Measurements from ENCODE around the gene COL23A1.
A peak's percentile ranks its signal among the peaks of the same experiment; 100 is the strongest.
"Not testable (repeated sequence)": the region's sequence is repeated elsewhere in the genome, so short reads cannot be mapped to it uniquely, and the experiment has no call there.

Gene COL23A1

DNA sequence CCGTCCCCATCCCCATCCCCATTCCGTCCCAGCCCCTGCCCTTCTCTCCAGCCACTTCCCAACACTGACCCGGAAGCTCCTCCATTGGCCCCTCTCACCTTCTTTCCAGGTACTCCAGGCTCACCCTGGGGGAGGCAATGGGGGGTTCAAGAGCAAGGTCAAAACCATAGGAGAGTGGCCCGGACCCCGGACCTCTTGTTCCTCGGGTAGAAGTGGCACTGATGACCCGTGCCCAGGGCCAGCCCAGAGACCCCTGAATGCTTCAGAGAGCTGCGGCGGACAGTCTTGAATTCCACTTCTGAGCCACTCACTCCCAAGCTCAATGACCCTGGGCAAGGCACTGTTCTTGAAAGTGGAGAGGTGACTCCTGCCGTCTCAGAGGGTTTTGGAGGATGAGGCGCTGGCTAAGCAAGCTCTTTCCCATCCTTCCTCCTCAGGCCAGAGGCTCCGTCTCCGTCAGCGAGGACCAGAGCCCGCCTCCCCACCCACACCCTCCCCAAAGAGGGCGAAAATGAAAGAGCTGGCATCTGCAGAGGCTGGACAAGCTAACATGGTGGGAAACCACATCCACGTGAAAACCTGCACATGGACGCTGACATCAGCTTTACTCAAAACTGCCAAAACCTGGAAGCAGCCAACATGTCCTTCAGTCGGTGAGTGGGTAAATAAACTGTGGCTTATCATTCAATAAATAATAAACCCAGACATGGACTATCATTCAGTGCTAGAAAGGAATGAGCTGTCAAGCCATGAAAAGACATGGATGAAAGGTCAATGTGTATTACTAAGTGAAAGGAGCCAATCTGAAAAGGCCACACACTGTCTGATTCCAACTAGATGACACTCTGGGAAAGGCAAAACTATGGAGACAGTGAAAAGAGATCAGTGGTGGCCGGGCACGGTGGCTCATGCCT, 330.3 kb downstream of the COL23A1 start:
- DNase-seq (ENCODE audit: low spot score), result no peak

DNA sequence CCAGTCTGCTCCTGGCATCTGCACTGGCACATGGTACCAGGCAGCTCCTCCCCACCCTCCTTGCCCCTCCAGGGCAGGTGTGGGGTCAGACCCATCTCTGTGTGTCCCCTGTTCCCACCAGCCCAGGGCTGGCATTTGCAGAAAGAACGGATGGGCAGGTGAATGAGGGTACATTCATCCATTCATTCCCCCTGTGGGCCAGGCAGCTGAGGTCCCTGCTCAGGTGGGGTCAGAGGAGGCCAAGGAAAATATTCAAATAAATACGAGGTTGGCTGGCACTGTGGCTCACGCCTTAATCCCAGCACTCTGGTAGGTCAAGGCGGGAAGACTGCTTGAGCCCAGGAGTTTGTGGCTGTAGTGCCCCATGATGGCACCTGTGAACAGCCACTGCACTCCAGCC, 332.5 kb downstream of the COL23A1 start:
- no peak for DNase-seq (ENCODE audit: low spot score)

DNA sequence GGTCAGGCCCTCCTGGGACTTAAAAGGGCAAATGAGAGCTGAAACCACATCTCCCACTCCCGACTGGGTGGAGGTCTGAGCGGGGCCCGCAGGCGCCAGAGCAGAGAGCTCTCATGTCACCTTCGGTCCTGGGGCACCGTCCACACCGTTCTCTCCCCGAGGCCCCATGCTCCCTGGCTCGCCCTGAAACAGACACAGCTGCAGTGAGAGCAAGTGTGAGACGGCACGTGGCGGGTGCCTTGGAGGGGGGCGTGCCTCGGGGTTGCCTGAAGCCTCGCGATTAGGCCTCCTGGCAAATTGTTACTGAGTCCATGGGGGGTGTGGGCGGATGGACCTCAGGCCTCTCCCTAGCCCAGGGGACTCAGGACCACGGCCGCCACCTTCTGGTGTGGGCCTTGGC, 333.4 kb downstream of the COL23A1 start:
- no peak for DNase-seq (ENCODE audit: low spot score)

DNA sequence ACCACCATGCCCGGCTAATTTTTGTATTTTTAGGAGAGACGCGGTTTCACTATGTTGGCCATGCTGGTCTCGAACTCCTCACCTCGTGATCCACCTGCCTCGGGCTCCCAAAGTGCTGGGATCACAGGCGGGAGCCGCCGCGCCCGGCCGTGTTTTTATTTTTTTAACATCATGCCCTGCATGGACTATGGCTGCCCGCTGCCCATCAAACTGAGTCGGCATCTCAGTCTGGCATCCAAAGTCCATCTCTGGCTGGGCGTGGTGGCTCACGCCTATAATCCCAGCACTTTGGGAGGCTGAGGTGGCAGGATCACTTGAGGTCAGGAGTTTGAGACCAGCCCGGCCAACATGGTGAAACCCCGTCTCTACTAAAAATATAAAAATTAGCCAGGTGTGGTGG, 336.6 kb downstream of the COL23A1 start:
- not testable (repeated sequence) for DNase-seq (ENCODE audit: low spot score)

DNA sequence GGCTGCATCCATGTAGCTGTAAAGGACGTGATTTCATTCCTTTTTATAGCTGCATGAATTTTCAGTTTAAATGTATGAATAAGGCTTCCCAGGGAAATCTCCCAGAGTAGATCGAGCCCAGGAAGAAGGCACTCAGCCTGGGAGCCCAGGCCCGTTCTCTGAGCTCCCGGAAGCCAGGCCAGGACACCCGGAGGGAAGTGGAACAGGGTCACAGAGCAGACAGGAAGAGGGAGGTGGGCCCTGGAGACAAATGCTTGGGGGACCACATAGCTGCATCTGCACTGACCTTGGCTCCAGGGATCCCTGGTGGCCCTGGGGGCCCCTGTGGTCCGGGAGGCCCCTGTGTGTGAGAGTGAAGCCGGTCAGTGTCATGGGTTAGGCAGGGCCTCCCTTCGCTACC, 337.9 kb downstream of the COL23A1 start:
- DNase-seq (ENCODE audit: low spot score), result no peak

DNA sequence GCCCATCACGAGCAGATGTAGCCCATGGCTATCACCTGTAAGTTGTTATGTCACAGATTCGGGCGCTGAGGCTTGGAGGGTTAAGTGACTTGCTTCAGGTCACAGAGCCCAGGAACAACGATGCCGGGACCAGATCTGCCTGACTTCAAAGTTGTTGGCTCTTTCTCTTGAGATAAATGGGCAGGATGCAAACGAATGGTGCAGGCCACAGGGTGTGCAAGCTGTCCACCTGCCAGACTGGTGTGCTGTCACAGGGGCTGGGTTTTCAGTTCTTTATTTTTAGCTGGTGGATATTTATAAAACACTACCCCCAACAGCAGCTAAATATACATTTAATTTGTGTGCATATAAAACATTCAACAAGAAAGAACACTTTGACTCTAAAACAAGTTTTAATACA, 339.9 kb downstream of the COL23A1 start:
- DNase-seq (ENCODE audit: low spot score), result no peak

DNA sequence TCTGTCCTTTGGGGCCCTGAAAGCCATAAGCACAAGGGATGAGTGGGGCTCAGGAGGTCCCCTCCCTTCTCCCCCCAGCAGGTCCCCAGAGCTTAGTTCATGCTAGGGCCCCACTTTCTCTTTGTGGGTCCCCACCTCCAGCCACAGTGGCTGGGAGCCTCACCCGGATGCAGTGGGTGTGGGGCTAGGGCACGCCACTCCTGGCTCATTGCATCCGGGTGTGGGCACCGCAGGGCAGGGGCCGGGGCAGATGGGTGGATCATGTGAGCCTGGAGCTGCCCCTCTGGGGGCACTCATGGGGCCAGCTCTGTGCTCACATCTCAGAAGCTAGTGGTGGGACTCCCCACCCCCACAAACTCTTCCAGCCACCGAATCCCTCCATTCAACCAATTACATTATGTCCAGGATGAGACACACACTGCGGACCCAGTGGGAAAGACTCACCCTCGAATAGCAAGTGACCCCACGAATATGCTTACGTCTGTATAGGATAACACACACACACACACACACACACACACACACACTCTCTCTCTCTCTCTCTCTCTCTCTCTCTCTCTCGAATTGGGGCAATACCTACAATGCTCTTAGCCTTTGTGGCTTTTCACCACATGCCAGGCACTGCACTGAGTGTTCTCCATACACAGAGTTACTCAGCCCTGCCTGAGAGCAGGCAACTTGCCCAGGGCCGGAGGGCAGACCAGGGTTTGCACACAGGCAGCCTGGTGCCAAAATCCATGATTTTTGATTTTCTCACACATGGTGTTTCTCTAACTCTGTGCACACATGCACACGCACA, 340.8 kb downstream of the COL23A1 start:
- no peak for DNase-seq (ENCODE audit: low spot score)

DNA sequence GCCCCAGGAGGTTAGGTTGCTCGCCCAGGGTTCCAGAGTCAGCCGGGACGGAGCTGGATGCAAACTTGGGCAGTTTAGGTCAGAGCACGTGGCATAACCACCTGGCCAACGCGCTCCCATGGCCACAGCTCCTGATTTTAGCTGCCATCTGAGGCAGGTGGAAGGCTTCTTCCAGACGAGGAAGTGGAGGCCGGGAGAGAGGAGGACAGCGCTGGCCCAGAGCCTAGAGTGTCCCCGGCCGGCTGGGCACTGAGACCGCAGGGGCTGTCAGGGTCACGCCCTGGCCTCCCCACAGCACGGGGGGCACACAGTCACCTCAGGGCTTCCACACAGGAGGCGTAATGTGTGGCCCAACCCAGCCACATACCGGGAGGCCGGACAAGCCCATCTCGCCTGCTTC, 341.4 kb downstream of the COL23A1 start:
- no peak for DNase-seq (ENCODE audit: low spot score)

DNA sequence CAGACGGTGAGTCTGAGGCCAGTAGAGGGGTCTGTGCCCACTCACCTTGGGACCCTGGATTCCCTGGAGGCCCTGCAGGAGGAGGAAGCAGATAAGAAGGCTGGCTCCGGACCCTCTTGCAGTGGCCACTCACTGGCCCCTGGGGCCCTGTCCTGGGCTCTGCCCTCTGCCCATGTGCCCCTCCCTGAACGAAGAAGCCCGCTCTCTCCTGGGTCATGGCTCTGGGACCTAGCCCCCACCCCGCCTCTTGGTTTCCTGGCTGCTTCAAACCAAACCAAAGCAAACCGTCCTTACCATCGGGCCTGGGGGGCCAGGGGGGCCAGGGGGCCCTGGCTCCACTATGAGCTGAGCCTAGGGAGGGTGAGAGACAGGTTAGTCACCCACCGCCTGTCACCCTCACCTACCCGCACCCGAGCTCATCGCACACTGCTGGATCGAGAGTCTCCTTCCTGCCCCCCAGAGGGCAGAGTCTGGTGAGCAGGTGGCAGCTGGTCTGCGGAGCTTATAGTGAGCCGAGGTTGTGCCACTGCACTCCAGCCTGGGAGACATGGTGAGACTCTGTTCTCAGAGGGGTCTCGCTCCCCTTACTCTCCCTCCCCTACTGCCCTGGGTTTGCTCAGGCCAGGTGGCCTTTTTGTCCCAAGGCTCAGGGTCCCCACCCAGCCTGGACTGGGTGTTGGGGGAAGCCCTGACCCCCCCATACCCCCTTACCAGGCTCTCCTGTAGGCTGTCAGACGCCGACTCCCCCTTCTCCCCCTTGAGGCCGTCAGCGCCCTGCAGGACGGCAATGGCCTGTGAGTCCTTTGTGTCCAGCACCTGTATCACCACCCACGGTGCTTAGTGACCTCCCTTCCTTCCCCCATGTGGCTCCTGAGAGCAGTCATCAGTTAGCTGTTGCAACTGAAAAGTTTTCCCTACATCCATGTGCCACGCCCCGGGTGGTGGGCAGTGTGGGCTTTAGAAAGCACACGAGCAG, 342.4 kb downstream of the COL23A1 start:
- peak; percentile 56 for DNase-seq (ENCODE audit: low spot score)

DNA sequence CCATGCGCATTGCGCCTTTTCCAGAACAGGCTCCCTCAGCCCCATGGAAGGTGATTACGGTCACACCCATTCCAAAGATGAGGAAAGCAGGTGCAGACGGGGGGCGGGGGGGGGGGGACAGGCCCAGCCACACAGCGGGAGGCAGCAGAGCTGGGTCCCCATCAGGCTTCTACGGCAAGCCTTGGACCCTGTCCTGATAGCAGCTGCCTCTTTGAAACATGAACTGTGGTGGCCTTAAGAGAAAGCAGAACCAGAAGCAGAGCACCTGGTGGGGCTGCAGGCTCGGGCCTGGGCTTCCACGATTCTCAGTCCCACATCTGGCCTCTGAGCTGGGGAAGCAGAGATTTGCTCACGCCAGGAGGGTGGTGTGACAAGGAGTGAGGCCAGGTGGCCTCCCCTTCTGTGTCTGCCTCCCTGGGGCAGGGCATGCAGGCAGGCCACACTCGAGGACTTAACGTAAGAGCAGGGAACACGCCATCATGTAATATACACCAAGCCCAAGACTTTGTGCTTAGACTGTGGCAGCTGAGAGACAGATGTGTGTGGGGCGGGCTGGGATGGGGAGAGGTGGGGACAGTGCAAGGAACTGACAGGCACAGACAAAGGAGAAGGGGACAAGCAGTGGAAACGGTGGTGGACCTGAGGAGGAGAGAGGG, 343.4 kb downstream of the COL23A1 start:
- peak; percentile 68 for DNase-seq (ENCODE audit: low spot score)

DNA sequence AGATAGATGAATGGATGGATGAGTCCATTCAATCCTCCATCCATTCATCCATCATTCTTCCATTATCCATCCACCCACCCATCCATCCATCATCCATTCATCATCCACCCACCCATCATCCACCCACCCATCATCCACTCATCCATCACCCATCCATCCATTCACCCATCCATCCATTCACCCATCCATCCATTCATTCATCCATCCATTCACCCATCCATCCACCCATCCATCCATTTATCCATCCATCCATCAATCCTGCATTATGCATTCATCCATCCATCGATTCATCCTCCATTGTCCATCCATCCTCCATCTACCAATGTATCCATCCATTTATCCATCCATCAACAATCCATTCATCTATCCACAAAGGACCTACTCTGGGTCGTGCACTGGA, 344.8 kb downstream of the COL23A1 start:
- DNase-seq (ENCODE audit: low spot score), result no peak

DNA sequence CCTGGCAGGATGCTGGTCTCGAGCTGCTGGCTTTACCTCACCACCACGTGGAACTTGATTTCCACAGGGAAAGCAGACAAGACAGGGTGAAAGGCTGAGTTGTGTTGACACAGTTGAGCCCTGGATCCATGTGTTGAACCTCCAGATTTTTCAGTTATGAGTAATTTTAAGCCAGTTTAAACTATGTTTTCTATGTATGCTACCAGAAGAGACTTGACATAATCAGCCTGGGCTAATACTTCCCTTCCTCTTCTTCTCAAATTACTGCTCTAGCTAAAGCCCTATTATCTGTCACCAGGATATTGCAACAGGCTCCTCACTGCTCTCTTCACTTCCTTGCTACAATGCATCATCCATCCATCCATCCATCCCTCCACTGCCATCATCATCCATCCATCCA, 345.6 kb downstream of the COL23A1 start:
- no peak for DNase-seq (ENCODE audit: low spot score)

DNA sequence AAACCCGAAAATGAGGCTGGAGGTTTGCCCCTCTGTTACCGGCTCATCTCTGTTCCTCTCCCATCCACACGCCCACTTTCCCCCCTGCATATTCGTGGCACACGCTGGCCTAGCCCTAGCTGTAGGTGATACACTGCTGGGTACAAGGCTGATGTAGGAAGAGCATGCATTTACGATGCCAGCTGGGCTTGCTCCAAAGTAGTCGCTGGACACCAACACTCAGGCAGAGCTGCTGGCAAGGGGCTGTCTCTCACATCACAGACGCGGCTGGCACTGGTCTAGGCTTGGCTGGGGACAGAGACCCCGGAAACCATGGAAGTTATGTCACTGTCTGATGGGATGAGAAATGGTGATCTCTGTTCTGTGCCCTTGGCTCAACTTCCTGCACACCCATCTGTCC, 347.8 kb downstream of the COL23A1 start:
- no peak for DNase-seq (ENCODE audit: low spot score)

DNA sequence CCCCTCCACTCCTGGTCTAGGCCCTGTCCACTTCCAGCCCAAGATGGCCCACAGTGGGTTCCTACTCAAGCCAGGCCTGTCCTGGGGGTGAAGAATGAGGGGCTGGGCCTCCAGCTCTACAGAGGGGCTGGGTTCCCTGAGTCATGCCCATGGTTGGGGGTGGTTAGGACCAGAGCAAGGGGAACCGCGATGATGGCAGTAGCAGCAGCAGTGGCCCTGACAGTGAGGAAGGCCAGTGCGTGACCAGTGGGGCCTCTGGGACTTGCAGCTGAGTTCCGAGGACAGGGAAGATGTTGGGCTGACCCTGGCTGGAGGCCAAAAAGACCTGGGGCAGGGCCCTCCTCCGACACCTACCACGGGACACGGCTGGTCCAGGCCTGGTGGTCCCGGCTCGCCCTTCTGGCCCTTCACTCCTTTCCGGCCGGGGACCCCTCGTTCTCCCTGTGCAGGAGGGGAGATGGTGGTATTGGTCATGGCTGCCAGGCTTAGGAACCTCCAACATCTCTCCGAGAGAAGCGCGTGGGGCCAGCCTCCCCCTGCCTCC, 348.4 kb downstream of the COL23A1 start:
- DNase-seq (ENCODE audit: low spot score), result no peak

DNA sequence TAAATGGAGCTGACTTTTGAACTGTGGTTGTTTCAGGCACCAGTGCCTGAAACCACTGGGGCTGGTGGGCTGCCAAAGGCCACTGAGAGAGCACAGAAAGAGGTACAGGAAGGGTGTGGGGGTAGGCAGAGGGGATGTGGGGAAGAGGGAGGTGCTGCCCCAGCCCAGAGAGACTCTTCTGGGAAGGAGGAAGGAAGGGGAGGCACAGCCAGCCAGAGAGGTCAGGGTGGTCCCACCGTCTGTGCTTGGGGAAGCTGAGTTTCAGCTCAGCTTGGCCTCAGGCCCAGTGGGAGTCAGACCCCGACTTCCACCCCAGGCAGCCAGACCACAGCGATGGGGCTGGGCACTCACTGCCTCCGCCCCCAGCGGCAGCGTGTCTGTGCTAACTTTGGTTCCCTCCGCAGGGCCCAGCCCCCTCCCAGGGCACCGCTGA, 348.9 kb downstream of the COL23A1 start:
- no peak for DNase-seq (ENCODE audit: low spot score)

DNA sequence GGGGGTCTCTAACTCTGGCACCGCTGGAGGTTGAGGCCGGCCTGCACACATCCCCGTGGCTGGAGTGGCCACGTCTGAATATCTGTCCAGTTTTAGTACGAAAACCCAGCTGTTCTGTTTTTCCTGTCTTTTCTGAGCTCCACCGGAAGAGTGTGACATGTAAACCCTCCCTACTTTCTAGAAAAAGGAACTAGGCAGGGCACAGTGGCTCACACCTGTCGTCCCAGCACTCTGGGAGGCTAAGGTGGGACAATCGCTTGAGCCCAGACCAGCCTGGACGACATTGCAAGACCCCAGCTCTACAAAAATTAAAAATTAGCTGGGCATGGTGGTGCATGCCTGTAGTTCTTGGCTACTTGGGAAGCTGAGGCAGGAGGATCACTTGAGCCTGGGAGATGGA, 349.4 kb downstream of the COL23A1 start:
- no peak for DNase-seq (ENCODE audit: low spot score)

DNA sequence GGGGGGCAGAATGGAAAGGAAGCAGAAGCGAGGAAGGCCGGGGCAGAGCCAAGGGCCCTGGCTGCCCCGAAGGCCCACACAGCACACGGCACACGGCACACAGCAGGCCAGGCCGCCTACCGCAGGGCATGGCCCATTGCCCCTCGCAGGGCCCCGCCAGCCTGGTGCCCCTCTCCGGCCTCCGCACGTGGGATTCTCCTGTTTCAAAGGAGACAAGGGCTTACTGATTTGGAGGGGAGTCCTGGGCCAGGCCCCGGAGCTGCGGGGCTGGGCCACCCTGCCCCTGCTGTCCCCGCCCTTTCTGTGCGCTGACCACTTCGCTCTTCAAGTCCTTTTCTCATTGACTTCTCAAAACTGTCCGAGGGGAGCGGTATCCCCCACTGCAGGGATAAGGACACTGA, 349.9 kb downstream of the COL23A1 start:
- DNase-seq (ENCODE audit: low spot score), result no peak

DNA sequence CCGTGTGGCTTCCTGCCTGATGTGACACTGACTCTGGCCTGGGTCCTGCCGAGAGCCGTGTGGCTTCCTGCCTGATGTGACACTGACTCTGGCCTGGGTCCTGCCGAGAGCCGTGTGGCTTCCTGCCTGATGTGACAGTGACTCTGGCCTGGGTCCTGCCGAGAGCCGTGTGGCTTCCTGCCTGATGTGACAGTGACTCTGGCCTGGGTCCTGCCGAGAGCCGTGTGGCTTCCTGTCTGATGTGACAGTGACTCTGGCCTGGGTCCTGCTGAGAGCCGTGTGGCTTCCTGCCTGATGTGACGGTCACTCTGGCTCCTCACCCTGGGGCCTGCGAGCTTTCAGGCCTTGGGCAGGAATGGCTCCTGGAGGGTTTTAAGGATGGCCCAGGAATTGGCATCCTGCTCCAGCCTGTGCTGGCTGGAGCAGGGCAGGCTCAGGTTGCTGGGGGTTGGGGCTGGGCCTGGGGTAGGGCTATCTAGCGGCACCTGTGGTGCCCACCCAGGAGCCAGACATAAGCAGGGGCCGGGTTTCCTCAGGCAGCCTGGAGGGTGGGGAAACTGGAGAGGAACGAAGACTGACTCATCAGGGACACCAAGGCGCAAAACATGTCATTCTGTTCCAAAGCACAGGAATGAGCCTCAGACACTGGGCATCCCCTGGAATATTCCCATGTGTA, 350.4 kb downstream of the COL23A1 start:
- DNase-seq (ENCODE audit: low spot score), result not testable (repeated sequence)

DNA sequence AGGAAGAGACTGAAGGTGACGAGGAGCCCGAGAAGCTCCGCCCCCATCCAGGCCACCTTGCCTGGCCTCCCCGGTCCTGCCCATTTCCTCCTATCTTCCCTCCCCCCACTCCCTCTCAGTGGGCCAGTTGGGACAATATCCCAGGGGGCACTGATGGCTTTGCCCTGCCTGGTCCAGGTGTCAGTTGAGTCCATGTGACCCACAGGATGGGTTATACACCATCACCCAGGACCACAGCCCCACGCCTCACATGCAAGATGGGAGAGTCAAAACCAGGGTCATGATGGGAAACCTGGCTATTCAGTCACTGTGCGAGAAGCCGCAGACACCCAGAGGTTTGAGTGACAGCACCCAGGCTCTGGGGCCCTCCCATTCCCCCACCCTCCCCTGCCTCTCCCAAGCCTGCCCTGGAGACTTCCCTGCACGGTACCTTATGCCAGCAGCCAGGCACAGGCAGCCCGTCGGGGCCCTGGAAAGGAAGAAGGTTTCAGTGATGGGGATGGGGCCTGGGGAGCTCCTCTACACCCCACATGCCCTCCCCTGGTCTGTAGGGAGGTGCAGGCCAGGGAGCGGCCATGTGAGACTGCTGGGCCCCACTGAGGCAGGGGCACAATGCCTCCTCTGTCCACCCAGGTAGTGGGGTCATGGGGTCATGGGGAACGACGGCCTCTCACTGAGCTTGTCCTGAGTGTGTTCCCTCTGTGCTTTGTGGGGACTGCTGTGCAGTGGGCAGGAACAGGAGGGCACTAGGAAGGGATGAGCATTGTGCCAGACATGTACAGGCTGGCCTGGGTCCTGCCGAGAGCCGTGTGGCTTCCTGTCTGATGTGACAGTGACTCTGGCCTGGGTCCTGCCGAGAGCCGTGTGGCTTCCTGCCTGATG, 351.2 kb downstream of the COL23A1 start:
- DNase-seq (ENCODE audit: low spot score), result no peak

DNA sequence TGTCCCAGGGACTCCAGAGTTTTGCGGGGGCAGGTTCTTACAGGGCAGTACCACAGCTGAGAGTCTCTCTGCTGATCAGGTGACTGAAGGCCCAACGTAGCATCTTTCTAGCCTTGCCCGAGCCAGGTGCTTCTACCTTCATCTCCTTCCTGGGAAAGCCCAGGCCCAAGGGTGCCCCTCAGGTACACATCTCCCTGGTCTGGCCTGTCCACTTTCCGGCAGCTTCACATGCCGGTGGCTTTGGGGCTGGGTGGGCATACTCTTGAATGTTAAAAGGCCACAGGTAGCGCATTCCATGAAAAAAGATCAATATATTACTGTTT, 351.9 kb downstream of the COL23A1 start:
- no peak for DNase-seq (ENCODE audit: low spot score)

Measured in NAMALWA (cell line).